HCT116 (cell line): Measurements from ENCODE around the gene STK35. TPM values are rescaled to one million over a fixed set of nuclear protein-coding genes. Genes with fewer than 3 reads are reported as not detected.

Source experiments
- ATAC-seq: fragments of 200-7000 bp; cut with Tn5 transposase; 2 replicates; pipeline ENCODE4 v1.9.1; 2020; ENCODE audit warnings: mild to moderate bottlenecking, moderate library complexity
- BruUV-seq: library from RNA; stranded (reverse); fragments of 400-500 nt; replicated peaks from 2 replicates; lab custom pipeline; 2021; lab: Mats Ljungman, UMichigan
- CTCF ChIA-PET: fragments of 300-600 bp; sonication (Branson Sonifier 250); formaldehyde crosslinking; loops from one replicate; lab custom pipeline; 2021; ENCODE audit warnings: antibody characterized with exemption; lab: Charles Lee
- POLR2A ChIA-PET: fragments of 300-600, 350-600 bp; sonication (Branson Sonifier 250); formaldehyde crosslinking; loops from one replicate; lab custom pipeline; 2021; ENCODE audit warnings: antibody characterized with exemption; lab: Charles Lee
- RAD21 ChIA-PET, 2 experiments: fragments of 300-600 bp; sonication (Branson Sonifier 250); formaldehyde crosslinking; loops; one replicate each; lab custom pipeline; 2023; ENCODE audit warnings: low total read pairs in 2 of 2; ENCODE audit not compliant: uncharacterized antibody in 2 of 2, unreplicated experiment in 2 of 2, low non-redundant PET in 1 of 2; lab: Charles Lee
- DNase-seq: peaks from one replicate; pipeline ENCODE4 v3.0.0-alpha.2; 2010; ENCODE audit warnings: low read depth, low spot score
- H2AFZ ChIP-seq: fragments of 200-600 bp; shearing (Covaris generic), sonication (generic); 2 replicates; pipeline ENCODE4 v1.6.1; 2017; ENCODE audit warnings: low read depth, mixed run types, mixed read lengths, antibody characterized with exemption, low read length; ENCODE audit not compliant: poor library complexity, severe bottlenecking
- H3K27ac ChIP-seq: 2 replicates; pipeline ENCODE4 v1.5.1; 2012; ENCODE audit warnings: low read depth, low read length
- H3K27me3 ChIP-seq: fragments of 200-600 bp; sonication (generic); 2 replicates; pipeline ENCODE4 v1.6.1; 2016; ENCODE audit warnings: mixed run types, low read length, mixed read lengths; ENCODE audit not compliant: insufficient read depth
- H3K36me3 ChIP-seq, 2 experiments: fragments of 200-500 bp in 1 of 2; fragments of 200-600 bp in 1 of 2; sonication (Bioruptor generic) in 1 of 2; sonication (generic) in 1 of 2; 2 replicates each; pipeline versions ENCODE4 v1.5.1 to v1.6.1; 2014 to 2016; ENCODE audit warnings: low read length in 2 of 2, inconsistent platforms in 1 of 2, mixed read lengths in 1 of 2, mixed run types in 1 of 2; ENCODE audit not compliant: insufficient read depth in 2 of 2, control insufficient read depth in 1 of 2
- H3K4me1 ChIP-seq, 2 experiments: fragments of 200-600 bp in 1 of 2; sonication (generic) in 1 of 2; 2 replicates each; pipeline versions ENCODE4 v1.5.1 to v1.6.1; 2012 to 2017; ENCODE audit warnings: low read length in 2 of 2, inconsistent platforms in 1 of 2, mild to moderate bottlenecking in 1 of 2, mixed read lengths in 1 of 2, mixed run types in 1 of 2, moderate library complexity in 1 of 2; ENCODE audit not compliant: insufficient read depth in 2 of 2, control insufficient read depth in 1 of 2
- H3K4me2 ChIP-seq: fragments of 200-600 bp; sonication (generic); 2 replicates; pipeline ENCODE4 v1.6.1; 2017; ENCODE audit warnings: mixed run types, low read length, mixed read lengths
- H3K4me3 ChIP-seq, 2 experiments: fragments of 200-600 bp in 1 of 2; sonication (generic) in 1 of 2; replicated peaks in 1 of 2; 2 replicates each; pipeline ENCODE4 v1.5.1; 2011 to 2016; ENCODE audit warnings: low read length in 2 of 2, control low read depth in 1 of 2, low read depth in 1 of 2, mild to moderate bottlenecking in 1 of 2, mixed read lengths in 1 of 2, mixed run types in 1 of 2
- H3K79me2 ChIP-seq: fragments of 200-600 bp; sonication (generic); 2 replicates; pipeline ENCODE4 v1.6.1; 2017; ENCODE audit warnings: mild to moderate bottlenecking, mixed run types, low read length, moderate library complexity, mixed read lengths; ENCODE audit not compliant: insufficient read depth
- H3K9ac ChIP-seq: fragments of 200-600 bp; sonication (generic); 2 replicates; pipeline ENCODE4 v1.6.1; 2016; ENCODE audit warnings: low read length, mixed read lengths
- H3K9me2 ChIP-seq: fragments of 200-600 bp; sonication (generic), shearing (Covaris generic); 2 replicates; pipeline ENCODE4 v1.6.1; 2017; ENCODE audit warnings: mixed run types, mild to moderate bottlenecking, moderate library complexity; ENCODE audit not compliant: insufficient read depth
- H3K9me3 ChIP-seq, 2 experiments: fragments of 200-500 bp in 1 of 2; fragments of 200-600 bp in 1 of 2; sonication (Bioruptor generic) in 1 of 2; sonication (generic) in 1 of 2; 2 replicates each; pipeline ENCODE4 v1.6.1; 2014 to 2017; ENCODE audit warnings: low read length in 2 of 2, mixed read lengths in 2 of 2, inconsistent platforms in 1 of 2, low read depth in 1 of 2, mild to moderate bottlenecking in 1 of 2, mixed run types in 1 of 2, moderate library complexity in 1 of 2; ENCODE audit not compliant: control insufficient read depth in 1 of 2, insufficient read depth in 1 of 2
- H4K20me1 ChIP-seq: fragments of 200-600 bp; sonication (generic), shearing (Covaris generic); 2 replicates; pipeline ENCODE4 v1.6.1; 2017; ENCODE audit warnings: mixed run types, mild to moderate bottlenecking, moderate library complexity; ENCODE audit not compliant: insufficient read depth
- CBX3 ChIP-seq: IDR thresholded peaks from 2 replicates; pipeline ENCODE4 v1.6.1; 2012; ENCODE audit warnings: low read depth
- EGR1 ChIP-seq: IDR thresholded peaks from 2 replicates; pipeline ENCODE4 v1.6.1; 2012; ENCODE audit warnings: low read depth
- EZH2 ChIP-seq: fragments of 200-600 bp; sonication (generic); IDR thresholded peaks from 2 replicates; pipeline ENCODE4 v1.6.1; 2017; ENCODE audit warnings: antibody characterized with exemption, mixed run types
- FOSL1 ChIP-seq: IDR thresholded peaks from 2 replicates; pipeline ENCODE4 v1.6.1; 2012; ENCODE audit warnings: low read depth
- POLR2A ChIP-seq: IDR thresholded peaks from 2 replicates; pipeline ENCODE4 v1.7.0; 2011; ENCODE audit warnings: borderline replicate concordance; ENCODE audit not compliant: insufficient read depth, insufficient read length; ENCODE audit errors: extremely low read depth
- POLR2AphosphoS5 ChIP-seq: IDR thresholded peaks from 2 replicates; pipeline ENCODE4 v1.6.1; 2011; ENCODE audit warnings: mild to moderate bottlenecking, low read depth, low read length, moderate library complexity
- RAD21 ChIP-seq: IDR thresholded peaks from 2 replicates; pipeline ENCODE4 v1.6.1; 2012; ENCODE audit warnings: low read depth, mild to moderate bottlenecking
- SIN3A ChIP-seq: IDR thresholded peaks from 2 replicates; pipeline ENCODE4 v1.6.1; 2012; ENCODE audit warnings: low read depth
- SRF ChIP-seq: IDR thresholded peaks from 2 replicates; pipeline ENCODE4 v1.6.1; 2012; ENCODE audit warnings: low read depth
- TCF7L2 ChIP-seq: IDR thresholded peaks from 2 replicates; pipeline ENCODE4 v1.7.0; 2011; ENCODE audit warnings: borderline replicate concordance, inconsistent platforms; ENCODE audit not compliant: insufficient read depth, insufficient read length; ENCODE audit errors: extremely low read depth
- ZNF274 ChIP-seq: fragments of 200-500 bp; sonication (Bioruptor generic); IDR thresholded peaks from 2 replicates; pipeline ENCODE4 v1.6.1; 2014; ENCODE audit warnings: mild to moderate bottlenecking, low read depth, low read length, inconsistent platforms
- intact Hi-C: fragments of 100-400 bp; cut with micrococcal nuclease; formaldehyde crosslinking; loops from 2 replicates; pipeline ENCODE4 v1.10.0; 2022
- total RNA-seq: library from RNA; stranded (reverse); gene quantifications from one replicate; pipeline ENCODE4 v1.2.1, GENCODE V29; 2021; ENCODE audit not compliant: unreplicated experiment

STK35 gene
- total RNA-seq, 1 experiment from 2014 or later, result 32.8 TPM

DNA sequence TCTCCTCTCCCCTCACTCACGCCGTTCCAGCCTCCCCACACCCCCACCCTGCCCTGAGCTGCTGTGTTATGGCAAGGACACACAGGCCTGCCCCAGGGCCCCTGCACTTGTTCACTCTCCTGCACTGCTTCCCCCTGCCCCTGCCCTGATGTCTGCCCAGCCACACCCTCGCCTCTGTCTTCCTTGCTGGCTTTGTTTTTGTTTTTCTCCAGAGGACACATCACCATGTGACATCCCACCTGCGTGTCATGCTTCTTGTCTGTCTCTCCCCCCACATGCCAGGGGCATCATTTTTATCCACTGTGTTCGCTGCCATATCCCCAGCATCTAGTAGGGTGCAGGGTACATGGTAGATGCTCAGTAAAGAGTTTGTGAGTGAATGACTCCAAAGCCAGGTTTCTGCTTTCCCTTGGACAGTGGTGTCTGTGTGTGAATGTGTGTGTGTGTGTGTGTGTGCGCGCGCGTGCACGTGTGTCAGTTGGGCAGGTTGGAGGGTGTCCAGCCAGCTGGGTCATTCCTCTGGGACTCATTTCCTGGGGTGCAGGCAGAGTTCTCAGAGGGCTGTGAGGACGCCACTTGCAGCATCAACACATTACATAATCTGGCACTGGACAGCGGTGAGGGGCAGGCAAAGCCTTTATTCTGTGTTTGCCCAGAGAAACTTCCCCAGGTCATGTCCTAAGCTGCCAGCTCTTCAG lies 60.6 kb downstream of the STK35 start (continued):
- TF ChIP-seq CBX3, result no peak
- TF ChIP-seq EGR1, result no peak
- TF ChIP-seq SRF, result no peak
- TF ChIP-seq FOSL1, result no peak
- no peak for TF ChIP-seq TCF7L2
- TF ChIP-seq ZNF274, result no peak
- no peak for TF ChIP-seq SIN3A

DNA sequence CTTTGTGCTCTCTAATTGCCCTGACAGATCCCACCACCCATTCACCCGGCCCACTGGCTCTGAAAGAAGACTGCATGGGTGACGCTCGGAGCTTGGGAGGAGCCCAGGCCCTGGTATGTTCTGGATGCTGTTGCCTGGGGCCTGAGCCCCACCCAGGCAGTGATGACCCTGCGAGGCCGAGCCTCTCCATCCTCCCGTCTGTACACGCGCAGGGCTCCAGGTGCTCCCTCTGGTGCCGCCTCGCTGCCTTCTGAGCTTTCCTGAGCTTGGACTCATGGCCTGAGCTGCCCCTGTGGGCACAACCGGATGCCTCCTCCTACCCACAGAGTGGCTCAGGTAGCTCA lies 61.2 kb downstream of the STK35 start:
- ChIA-PET POLR2A (no interaction called here), RAD21 (no interaction called here), CTCF (interaction anchor here (2.3 kb wide), 1 partner anchor 10 kb away, joined by 11 read pairs; no protein-coding TSS in a partner anchor)
- Histone ChIP-seq H3K9me2 (no peaks in the 10 kb centered on the region), H4K20me1 (no peaks in the 10 kb centered on the region), H3K9me3 (no peaks in the 10 kb centered on the region), H3K9ac (no peak overlapping the region), H2AFZ (no peak overlapping the region), H3K4me3 (no peak overlapping the region), H3K27me3 (0 out of 2 replicates have a peak, but pooled peaks cover 3% of the 10 kb centered on the region), H3K4me1 (no peaks in the 10 kb centered on the region), H3K27ac (no peak overlapping the region), H3K4me2 (no peak overlapping the region), H3K79me2 (no peaks in the 10 kb centered on the region), H3K36me3 (no peaks in the 10 kb centered on the region)
- ATAC-seq (no peak), DNase-seq (no peak)
- intact Hi-C loops, result no loop called here
- BruUV-seq, result no TSS peak
- no peak for TF ChIP-seq EZH2
- no peak for TF ChIP-seq POLR2AphosphoS5
- TF ChIP-seq POLR2A, result no peak
- TF ChIP-seq RAD21, result no peak
